IMR-90 (cell line): ENCODE results near the gene LTBP4. TPM values are rescaled to one million over a fixed set of nuclear protein-coding genes. Genes with fewer than 3 reads are reported as not detected.

Experiments
- ATAC-seq: fragments of 200-7000 bp; cut with Tn5 transposase; 2 replicates; pipeline ENCODE4 v1.9.1; 2020; ENCODE audit warnings: low read depth, mild to moderate bottlenecking, moderate library complexity
- BruUV-seq: library from RNA; stranded (reverse); fragments of 400-500 nt; replicated peaks from 2 replicates; lab custom pipeline; 2021; lab: Mats Ljungman, UMichigan
- CTCF ChIA-PET: fragments of 300-600 bp; formaldehyde crosslinking; extraction: SDS; loops from one replicate; lab custom pipeline; 2021; ENCODE audit warnings: antibody characterized with exemption; lab: Yijun Ruan, JAX
- POLR2A ChIA-PET: fragments of 300-600 bp; sonication (Branson Sonifier 250); formaldehyde crosslinking; loops from one replicate; lab custom pipeline; 2022; ENCODE audit warnings: antibody characterized with exemption; ENCODE audit not compliant: unreplicated experiment; lab: Charles Lee
- DNase-seq: peaks from one replicate; pipeline ENCODE4 v3.0.0; 2013
- H2AFZ ChIP-seq: replicated peaks from 2 replicates; pipeline ENCODE3; 2013; ENCODE audit warnings: low read length, mild to moderate bottlenecking; ENCODE audit not compliant: poor library complexity
- H2AK5ac ChIP-seq: 2 replicates; pipeline ENCODE4 v1.6.1; 2013; ENCODE audit warnings: low read depth, low read length, inconsistent platforms
- H2AK9ac ChIP-seq: replicated peaks from 2 replicates; pipeline ENCODE3; 2013; ENCODE audit warnings: mild to moderate bottlenecking, low read depth, low read length, moderate library complexity; ENCODE audit not compliant: poor library complexity
- H2BK120ac ChIP-seq: 2 replicates; pipeline ENCODE4 v1.6.1; 2013; ENCODE audit warnings: low read depth, low read length, inconsistent platforms
- H2BK15ac ChIP-seq: 3 replicates; pipeline ENCODE4 v1.6.1; 2013; ENCODE audit warnings: low read depth, low read length, inconsistent platforms
- H2BK20ac ChIP-seq: 2 replicates; pipeline ENCODE4 v1.6.1; 2013; ENCODE audit warnings: low read depth, mild to moderate bottlenecking, inconsistent platforms, low read length, moderate library complexity
- H2BK5ac ChIP-seq: 2 replicates; pipeline ENCODE4 v1.6.1; 2013; ENCODE audit warnings: mild to moderate bottlenecking, low read depth, low read length, inconsistent platforms; ENCODE audit not compliant: poor library complexity, severe bottlenecking
- H3K14ac ChIP-seq: replicated peaks from 2 replicates; pipeline ENCODE4 v1.6.1; 2013; ENCODE audit warnings: low read depth, low read length, inconsistent platforms
- H3K18ac ChIP-seq: 2 replicates; pipeline ENCODE4 v1.6.1; 2013; ENCODE audit warnings: low read depth, low read length, control low read depth
- H3K23ac ChIP-seq: 2 replicates; pipeline ENCODE4 v1.6.1; 2013; ENCODE audit warnings: low read depth, low read length, inconsistent platforms
- H3K27ac ChIP-seq: 2 replicates; pipeline ENCODE4 v1.5.1; 2013; ENCODE audit warnings: mild to moderate bottlenecking, control low read depth, low read length; ENCODE audit not compliant: insufficient read depth
- H3K27me3 ChIP-seq: 2 replicates; pipeline ENCODE4 v1.6.1; 2013; ENCODE audit warnings: low read length; ENCODE audit not compliant: control insufficient read depth, insufficient read depth
- H3K36me3 ChIP-seq: 2 replicates; pipeline ENCODE4 v1.6.1; 2013; ENCODE audit warnings: low read length, mixed read lengths; ENCODE audit not compliant: control insufficient read depth, insufficient read depth
- H3K4ac ChIP-seq: 2 replicates; pipeline ENCODE4 v1.6.1; 2013; ENCODE audit warnings: low read depth, low read length, inconsistent platforms
- H3K4me1 ChIP-seq: 2 replicates; pipeline ENCODE4 v1.6.1; 2013; ENCODE audit warnings: low read length, mixed read lengths; ENCODE audit not compliant: control insufficient read depth, insufficient read depth
- H3K4me2 ChIP-seq: 2 replicates; pipeline ENCODE4 v1.6.1; 2013; ENCODE audit warnings: low read depth, mild to moderate bottlenecking, control low read depth, low read length, moderate library complexity
- H3K4me3 ChIP-seq: 2 replicates; pipeline ENCODE4 v1.5.1; 2013; ENCODE audit warnings: low read depth, mild to moderate bottlenecking, control low read depth, low read length, moderate library complexity; ENCODE audit not compliant: insufficient read depth
- H3K56ac ChIP-seq: 2 replicates; pipeline ENCODE4 v1.6.1; 2013; ENCODE audit warnings: low read length, inconsistent platforms; ENCODE audit not compliant: insufficient read depth; ENCODE audit errors: extremely low read depth
- H3K79me1 ChIP-seq, 2 experiments: 2 replicates each; pipeline ENCODE4 v1.6.1; 2013; ENCODE audit warnings: low read length in 2 of 2, inconsistent platforms in 1 of 2, low read depth in 1 of 2
- H3K9ac ChIP-seq: 2 replicates; pipeline ENCODE4 v1.6.1; 2013; ENCODE audit warnings: low read depth, low read length, control low read depth
- H3K9me1 ChIP-seq: 2 replicates; pipeline ENCODE4 v1.6.1; 2013; ENCODE audit warnings: low read length, inconsistent platforms; ENCODE audit not compliant: insufficient read depth
- H3K9me3 ChIP-seq: 2 replicates; pipeline ENCODE4 v1.6.1; 2013; ENCODE audit warnings: low read length; ENCODE audit not compliant: control insufficient read depth, insufficient read depth
- H4K20me1 ChIP-seq: 2 replicates; pipeline ENCODE4 v1.6.1; 2013; ENCODE audit warnings: low read length, inconsistent platforms; ENCODE audit not compliant: insufficient read depth
- H4K5ac ChIP-seq: 2 replicates; pipeline ENCODE4 v1.6.1; 2013; ENCODE audit warnings: mild to moderate bottlenecking, low read depth, low read length, control low read depth
- H4K8ac ChIP-seq, 2 experiments: 2 replicates each; pipeline ENCODE4 v1.6.1; 2013; ENCODE audit warnings: low read depth in 2 of 2, low read length in 2 of 2, control low read depth in 1 of 2, inconsistent platforms in 1 of 2
- H4K91ac ChIP-seq: 2 replicates; pipeline ENCODE4 v1.6.1; 2013; ENCODE audit warnings: low read depth, low read length, inconsistent platforms; ENCODE audit not compliant: insufficient read depth
- CEBPB ChIP-seq: IDR thresholded peaks from 2 replicates; pipeline ENCODE4 v1.6.1; 2012; ENCODE audit warnings: low read depth, low read length, improper control_type of control experiment
- MAZ ChIP-seq: IDR thresholded peaks from 2 replicates; pipeline ENCODE4 v1.6.1; 2012; ENCODE audit warnings: low read depth, mild to moderate bottlenecking, low read length, improper control_type of control experiment, moderate library complexity, borderline replicate concordance
- RCOR1 ChIP-seq: IDR thresholded peaks from 2 replicates; pipeline ENCODE4 v1.6.1; 2012; ENCODE audit warnings: mild to moderate bottlenecking, low read length, improper control_type of control experiment; ENCODE audit not compliant: insufficient replicate concordance
- WGBS, 2 experiments: methylation state at CpG; one replicate each; pipeline versions ENCODE4 v1.1.5 to v1.1.7; 2013; ENCODE audit warnings: missing lambda C conversion rate in 2 of 2; ENCODE audit not compliant: insufficient read length in 1 of 2; ENCODE audit errors: extremely low coverage in 2 of 2; 5-methylcytosine and 5-hydroxymethylcytosine counted together
- dilution Hi-C: fragments of 300-500 bp; cut with HindIII; formaldehyde crosslinking; loops from one replicate; pipeline ENCODE4 v1.14.3; 2018; ENCODE audit warnings: low sequenced_read_pairs; ENCODE audit not compliant: unreplicated experiment
- in situ Hi-C: fragments of 300-500 bp; cut with MboI; formaldehyde crosslinking; loops from 3 replicates; pipeline ENCODE4 v1.14.3; 2019; ENCODE audit warnings: low sequenced_read_pairs, inconsistent platforms, mixed read lengths
- intact Hi-C: fragments of 100-400 bp; cut with micrococcal nuclease; formaldehyde crosslinking; loops from 2 replicates; pipeline ENCODE4 v1.10.0; 2022
- polyA plus RNA-seq, 3 experiments: library from polyadenylated mRNA; depleted of rRNA; stranded (reverse); fragments of >200 nt; gene quantifications; 2 replicates each; pipeline ENCODE4 v1.2.3, GENCODE V29; 2012; ENCODE audit warnings: low replicate concordance in 1 of 3
- total RNA-seq: library from RNA; depleted of rRNA; stranded (reverse); fragments of >200 nt; gene quantifications from 2 replicates; pipeline ENCODE4 v1.2.3, GENCODE V29; 2012
- TF ChIP-seq, protein P1 (sequence below): conservative IDR thresholded peaks from 2 replicates; pipeline ENCODE4 v1.5.1; 2012; ENCODE audit warnings: mild to moderate bottlenecking, low read depth, low read length, improper control_type of control experiment

Gene LTBP4
- total and polyA plus RNA-seq, 2 of the 4 experiments (the other 2 are of a cell fraction) = 14.7 to 70.3 TPM

- H2BK15ac ChIP-seq = peak overlapping the region; percentile 10; the same call in 1 of the 3 replicates
- WGBS, 2 experiments = 10% methylated on average over 50 of the region's 71 CpGs; no CpG with 5 or more reads in 1 of the 2 experiments
- no TSS peak for BruUV-seq
- H4K8ac ChIP-seq = peak overlapping the region; percentile 27 to 69; a peak in 3 of 4 replicates
- no peaks in the 10 kb centered on the region for H4K20me1 ChIP-seq
- H3K4me2 ChIP-seq = peak overlapping the region; percentile 30
- no peak overlapping the region for H3K23ac ChIP-seq
- intact Hi-C loops = no loop called here
- H3K18ac ChIP-seq = no peak overlapping the region
- peak overlapping the region; percentile 31; the same call in 1 of the 2 replicates for H3K27ac ChIP-seq
- H3K9ac ChIP-seq = peak overlapping the region; percentile 16; the same call in 1 of the 2 replicates
- no peaks in the 10 kb centered on the region for H3K9me3 ChIP-seq
- peaks cover 0 to 21% of the 10 kb centered on the region in 2 experiments; a peak in 3 of 4 replicates for H3K79me1 ChIP-seq
- H2BK5ac ChIP-seq = no peak overlapping the region
- no peak overlapping the region for H3K56ac ChIP-seq
- peak overlapping the region; percentile 25; the same call in 1 of the 2 replicates for H3K14ac ChIP-seq
- ChIA-PET POLR2A (no interaction called here), CTCF (interaction anchor here (0.9 kb wide), 1 partner anchor 29 kb away, joined by 3 read pairs; no protein-coding TSS in a partner anchor)
- H2AK5ac ChIP-seq = peak overlapping the region; percentile 81
- no peak overlapping the region; the same call in 1 of the 2 replicates for H3K4me3 ChIP-seq
- no peaks in the 10 kb centered on the region for H3K27me3 ChIP-seq
- peaks cover 14% of the 10 kb centered on the region; the same call in 1 of the 2 replicates for H3K36me3 ChIP-seq
- no peak for TF ChIP-seq CEBPB
- no peak for TF ChIP-seq RCOR1
- TF ChIP-seq MAZ = no peak
- TF ChIP-seq, protein P1, sequence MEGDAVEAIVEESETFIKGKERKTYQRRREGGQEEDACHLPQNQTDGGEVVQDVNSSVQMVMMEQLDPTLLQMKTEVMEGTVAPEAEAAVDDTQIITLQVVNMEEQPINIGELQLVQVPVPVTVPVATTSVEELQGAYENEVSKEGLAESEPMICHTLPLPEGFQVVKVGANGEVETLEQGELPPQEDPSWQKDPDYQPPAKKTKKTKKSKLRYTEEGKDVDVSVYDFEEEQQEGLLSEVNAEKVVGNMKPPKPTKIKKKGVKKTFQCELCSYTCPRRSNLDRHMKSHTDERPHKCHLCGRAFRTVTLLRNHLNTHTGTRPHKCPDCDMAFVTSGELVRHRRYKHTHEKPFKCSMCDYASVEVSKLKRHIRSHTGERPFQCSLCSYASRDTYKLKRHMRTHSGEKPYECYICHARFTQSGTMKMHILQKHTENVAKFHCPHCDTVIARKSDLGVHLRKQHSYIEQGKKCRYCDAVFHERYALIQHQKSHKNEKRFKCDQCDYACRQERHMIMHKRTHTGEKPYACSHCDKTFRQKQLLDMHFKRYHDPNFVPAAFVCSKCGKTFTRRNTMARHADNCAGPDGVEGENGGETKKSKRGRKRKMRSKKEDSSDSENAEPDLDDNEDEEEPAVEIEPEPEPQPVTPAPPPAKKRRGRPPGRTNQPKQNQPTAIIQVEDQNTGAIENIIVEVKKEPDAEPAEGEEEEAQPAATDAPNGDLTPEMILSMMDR = peak; percentile 23
- in situ Hi-C loops = loop anchor here (10.0 kb wide), 1 partner anchor 301 kb away; no protein-coding TSS in a partner anchor
- dilution Hi-C loops = no loop called here
- H2AFZ ChIP-seq = peak overlapping the region; percentile 95
- H3K9me1 ChIP-seq = peaks cover 16% of the 10 kb centered on the region
- DNase-seq (peak; percentile 31), ATAC-seq (no peak)
- H3K4ac ChIP-seq = peak overlapping the region; percentile 52
- peak overlapping the region; percentile 47 for H4K91ac ChIP-seq
- peak overlapping the region; percentile 26 for H2BK120ac ChIP-seq
- H4K5ac ChIP-seq = peak overlapping the region; percentile 14; the same call in 1 of the 2 replicates
- peak overlapping the region; percentile 38 for H2AK9ac ChIP-seq
- H2BK20ac ChIP-seq = no peak overlapping the region
- peaks cover 20% of the 10 kb centered on the region for H3K4me1 ChIP-seq
Measured at GRCh38 chr19:40605216-40605971, 4.2 kb downstream of the LTBP4 start.
